HTR-8/SVneo (cell line): ENCODE results near the gene HRH2.
A peak's percentile ranks its signal among the peaks of the same experiment; 100 is the strongest.
"Not testable (repeated sequence)": the region's sequence is repeated elsewhere in the genome, so short reads cannot be mapped to it uniquely, and the experiment has no call there.

Experiments
- DNase-seq: peaks from one replicate; pipeline ENCODE4 v3.0.0; 2011; ENCODE audit warnings: low spot score, mixed read lengths; ENCODE audit not compliant: insufficient read length
- FAIRE-seq: peaks from 2 replicates; lab custom pipeline; 2011; peaks lifted over from hg19 to GRCh38; lab: Jason Lieb, UNC

The HRH2 gene

GRCh38 chr5:175709276-175709781 lies 51.5 kb downstream of the HRH2 start:
- no peak for DNase-seq
- no peak for FAIRE-seq

- DNase-seq, result no peak
- FAIRE-seq, result no peak
Observed at GRCh38 chr5:175710326-175710725, 52.5 kb downstream of the HRH2 start.

GRCh38 chr5:175711031-175711430 lies 53.2 kb downstream of the HRH2 start:
- DNase-seq, result no peak

GRCh38 chr5:175711472-175712312 lies 53.8 kb downstream of the HRH2 start:
- FAIRE-seq, result no peak

More at GRCh38 chr5:175711031-175711430, 53.2 kb downstream of the HRH2 start:
- FAIRE-seq, result no peak

GRCh38 chr5:175712313-175712680 lies 54.4 kb downstream of the HRH2 start:
- DNase-seq (no peak), FAIRE-seq (no peak)

More at GRCh38 chr5:175711472-175712312, 53.8 kb downstream of the HRH2 start:
- DNase-seq, result no peak

- FAIRE-seq (no peak), DNase-seq (no peak)
Observed at GRCh38 chr5:175712681-175713085, 54.8 kb downstream of the HRH2 start.

- DNase-seq (no peak), FAIRE-seq (no peak)
Observed at GRCh38 chr5:175713930-175714329, 56.1 kb downstream of the HRH2 start.

GRCh38 chr5:175714479-175715085 lies 56.7 kb downstream of the HRH2 start:
- DNase-seq, result no peak
- no peak for FAIRE-seq

- FAIRE-seq, result no peak
- DNase-seq, result no peak
Observed at GRCh38 chr5:175715627-175716522, 58.0 kb downstream of the HRH2 start.

- FAIRE-seq, result no peak
- DNase-seq, result no peak
Observed at GRCh38 chr5:175717837-175718236, 60.0 kb downstream of the HRH2 start.

- FAIRE-seq, result no peak
- peak; percentile 23 for DNase-seq
Observed at GRCh38 chr5:175718401-175719108, 60.7 kb downstream of the HRH2 start.

- not testable (repeated sequence) for FAIRE-seq, DNase-seq
Observed at GRCh38 chr5:175719109-175719432, 61.2 kb downstream of the HRH2 start.

GRCh38 chr5:175724314-175725275 lies 66.7 kb downstream of the HRH2 start:
- DNase-seq (no peak), FAIRE-seq (no peak)

- no peak for FAIRE-seq
- DNase-seq, result no peak
Observed at GRCh38 chr5:175728316-175728715, 70.4 kb downstream of the HRH2 start.

- FAIRE-seq (no peak), DNase-seq (no peak)
Observed at GRCh38 chr5:175728885-175729828, 71.3 kb downstream of the HRH2 start.

- DNase-seq (peak; percentile 94), FAIRE-seq (peak; percentile 72)
Observed at GRCh38 chr5:175729829-175730277, 72.0 kb downstream of the HRH2 start.

GRCh38 chr5:175731172-175731571 lies 73.3 kb downstream of the HRH2 start:
- FAIRE-seq (no peak), DNase-seq (no peak)
